ENCODE results near the gene HOXA1.

The HOXA1 gene

DNA sequence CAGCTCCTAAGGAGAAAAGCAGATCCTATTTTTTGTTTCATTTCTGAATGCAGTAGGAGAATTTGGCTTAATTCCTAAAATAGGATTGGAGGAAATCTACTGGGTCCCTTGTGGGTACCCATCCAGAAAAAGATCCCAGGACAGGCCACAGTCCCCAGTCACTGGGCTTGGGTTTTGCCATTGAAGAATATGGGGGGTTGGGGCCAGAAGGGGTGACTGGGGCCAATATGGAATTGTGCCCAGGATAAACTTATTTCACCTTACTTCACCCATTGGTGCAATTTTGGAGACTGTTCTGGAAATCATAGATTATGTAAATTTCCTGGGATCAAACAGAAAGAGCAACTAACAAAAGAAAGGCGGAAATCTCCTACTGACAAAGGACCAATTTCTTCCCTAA is 42.7 kb upstream of the HOXA1 start:
- CTCF ChIA-PET, result interaction anchor here (1.4 kb wide), 1 partner anchor 284 kb away, joined by 3 read pairs; no protein-coding TSS in a partner anchor

DNA sequence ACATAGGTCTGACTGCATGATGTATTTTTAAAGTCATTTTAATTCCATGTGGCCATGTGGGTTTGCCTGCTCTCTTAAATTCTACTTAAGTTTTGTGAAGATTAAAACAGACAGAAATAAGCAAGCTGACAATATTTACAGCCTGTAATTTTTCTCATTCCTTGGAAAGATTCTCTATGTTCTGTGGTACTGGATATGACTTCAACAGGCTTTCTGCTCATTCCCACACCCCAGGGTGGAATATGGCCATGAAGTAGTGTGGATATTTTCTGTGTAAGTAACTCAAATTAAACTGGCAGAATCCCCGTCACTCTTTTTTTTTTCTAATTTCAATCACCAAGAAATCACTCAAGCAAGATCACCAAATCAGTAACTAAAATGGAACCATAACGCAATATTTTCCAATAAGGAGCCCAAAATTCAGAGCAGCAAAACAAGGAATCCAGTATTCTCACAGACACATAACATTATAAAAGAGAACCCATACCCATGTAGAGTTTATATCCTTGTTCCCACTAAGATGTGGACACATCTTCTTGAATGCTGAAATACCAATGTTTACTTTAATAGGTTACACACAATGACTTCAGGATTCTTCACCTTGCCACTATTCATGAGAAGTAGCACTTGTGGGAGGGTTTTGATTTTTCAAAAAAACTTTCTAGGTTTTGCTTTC is 42.0 kb upstream of the HOXA1 start:
- H3K9me3 ChIP-seq (ENCODE audit: control extremely low read depth in 1 of 5, control insufficient read depth in 4 of 5, insufficient read depth in 2 of 5, low read depth in 1 of 5, low read length in 4 of 5), result no peaks in the 10 kb centered on the region
- 100% methylated on average over 1 of the region's 2 CpGs for WGBS (ENCODE audit: insufficient coverage)
- no peak for DNase-seq
- no peaks in the 10 kb centered on the region for H3K27me3 ChIP-seq (replicated peaks in 2 of 5; ENCODE audit: control insufficient read depth in 4 of 5, insufficient read depth in 5 of 5, low read length in 4 of 5)
- H3K4me1 ChIP-seq (ENCODE audit: control extremely low read depth in 1 of 4, control insufficient read depth in 4 of 4, insufficient read depth in 4 of 4, low read length in 3 of 4), result peaks cover 20 to 60% (median 48%) of the 10 kb centered on the region in 4 experiments
- H3K27ac ChIP-seq (ENCODE audit: insufficient read depth in 1 of 2, low read depth in 1 of 2, low read length in 2 of 2, poor library complexity in 1 of 2, severe bottlenecking in 2 of 2), result peak overlapping the region; percentile 17 to 48
- POLR2A ChIA-PET, result no interaction called here
- peaks cover 2 to 76% (median 53%) of the 10 kb centered on the region in 4 experiments for H3K36me3 ChIP-seq (ENCODE audit: control insufficient read depth in 4 of 4, insufficient read depth in 4 of 4, low read length in 3 of 4)
- H3K4me3 ChIP-seq (ENCODE audit: control insufficient read depth in 1 of 7, extremely low read depth in 1 of 7, insufficient read depth in 4 of 7, low read depth in 2 of 7, low read length in 6 of 7), result no peak overlapping the region
- CTCF ChIA-PET, result interaction anchor here (1.4 kb wide), 1 partner anchor 283 kb away, joined by 3 read pairs; no protein-coding TSS in a partner anchor

More for the DNA sequence above, 42.7 kb upstream of the HOXA1 start:
- H3K27me3 ChIP-seq (replicated peaks in 2 of 5; ENCODE audit: control insufficient read depth in 4 of 5, insufficient read depth in 5 of 5, low read length in 4 of 5), result no peaks in the 10 kb centered on the region
- H3K9me3 ChIP-seq (ENCODE audit: control extremely low read depth in 1 of 5, control insufficient read depth in 4 of 5, insufficient read depth in 2 of 5, low read depth in 1 of 5, low read length in 4 of 5), result no peaks in the 10 kb centered on the region
- no peak overlapping the region for H3K27ac ChIP-seq (ENCODE audit: insufficient read depth in 1 of 2, low read depth in 1 of 2, low read length in 2 of 2, poor library complexity in 1 of 2, severe bottlenecking in 2 of 2)
- no CpG with 5 or more reads among the region's 1 CpG for whole genome bisulfite sequencing (ENCODE audit: insufficient coverage)
- no peak for DNase-seq
- peaks cover 2 to 76% (median 55%) of the 10 kb centered on the region in 4 experiments for H3K36me3 ChIP-seq (ENCODE audit: control insufficient read depth in 4 of 4, insufficient read depth in 4 of 4, low read length in 3 of 4)
- no peak overlapping the region for H3K4me3 ChIP-seq (ENCODE audit: control insufficient read depth in 1 of 7, extremely low read depth in 1 of 7, insufficient read depth in 4 of 7, low read depth in 2 of 7, low read length in 6 of 7)
- H3K4me1 ChIP-seq (ENCODE audit: control extremely low read depth in 1 of 4, control insufficient read depth in 4 of 4, insufficient read depth in 4 of 4, low read length in 3 of 4), result peaks cover 20 to 58% (median 50%) of the 10 kb centered on the region in 4 experiments
- POLR2A ChIA-PET, result no interaction called here

DNA sequence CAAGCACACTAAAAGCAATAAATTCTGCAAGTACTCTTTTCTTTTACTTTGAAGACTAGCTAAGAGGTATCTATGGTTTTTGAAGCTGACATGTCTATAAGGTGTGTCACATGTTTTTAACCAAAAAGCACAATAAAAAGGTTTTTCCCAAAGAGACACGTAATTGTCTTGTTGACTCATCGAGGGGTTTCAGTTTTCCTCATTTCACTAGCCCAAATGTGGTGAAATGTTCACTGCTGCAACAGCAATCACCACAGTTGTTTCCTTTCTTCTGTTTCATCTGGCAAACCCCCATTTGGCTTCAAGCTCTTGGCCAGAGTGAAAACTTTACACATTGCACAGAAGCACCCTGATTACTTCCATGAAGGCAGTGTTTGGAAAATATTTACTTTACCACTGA is 38.6 kb upstream of the HOXA1 start:
- peaks cover 2 to 65% (median 35%) of the 10 kb centered on the region in 4 experiments for H3K36me3 ChIP-seq (ENCODE audit: control insufficient read depth in 4 of 4, insufficient read depth in 4 of 4, low read length in 3 of 4)
- WGBS (ENCODE audit: insufficient coverage), result 8% methylated on average over 2 of the region's 2 CpGs
- peaks cover 23 to 70% (median 47%) of the 10 kb centered on the region in 4 experiments for H3K4me1 ChIP-seq (ENCODE audit: control extremely low read depth in 1 of 4, control insufficient read depth in 4 of 4, insufficient read depth in 4 of 4, low read length in 3 of 4)
- peak overlapping the region in 1 of 7 experiments; percentile 33 for H3K4me3 ChIP-seq (ENCODE audit: control insufficient read depth in 1 of 7, extremely low read depth in 1 of 7, insufficient read depth in 4 of 7, low read depth in 2 of 7, low read length in 6 of 7)
- H3K9me3 ChIP-seq (ENCODE audit: control extremely low read depth in 1 of 5, control insufficient read depth in 4 of 5, insufficient read depth in 2 of 5, low read depth in 1 of 5, low read length in 4 of 5), result no peaks in the 10 kb centered on the region
- H3K27me3 ChIP-seq (replicated peaks in 2 of 5; ENCODE audit: control insufficient read depth in 4 of 5, insufficient read depth in 5 of 5, low read length in 4 of 5), result no peaks in the 10 kb centered on the region
- peak overlapping the region in 1 of 2 experiments; percentile 44 for H3K27ac ChIP-seq (ENCODE audit: insufficient read depth in 1 of 2, low read depth in 1 of 2, low read length in 2 of 2, poor library complexity in 1 of 2, severe bottlenecking in 2 of 2)
- ChIA-PET POLR2A (interaction anchor here (0.6 to 1.2 kb wide), 3 partner anchors 9 to 25 kb away, joined by 3 to 4 read pairs (median 3); no protein-coding TSS in a partner anchor), CTCF (interaction anchor here (0.6 to 1.9 kb wide), 4 partner anchors 14 to 251 kb away, joined by 3 to 7 read pairs (median 4); no protein-coding TSS in a partner anchor)
- DNase-seq, result peak in 2 of 3 donors; percentile 77 to 82

DNA sequence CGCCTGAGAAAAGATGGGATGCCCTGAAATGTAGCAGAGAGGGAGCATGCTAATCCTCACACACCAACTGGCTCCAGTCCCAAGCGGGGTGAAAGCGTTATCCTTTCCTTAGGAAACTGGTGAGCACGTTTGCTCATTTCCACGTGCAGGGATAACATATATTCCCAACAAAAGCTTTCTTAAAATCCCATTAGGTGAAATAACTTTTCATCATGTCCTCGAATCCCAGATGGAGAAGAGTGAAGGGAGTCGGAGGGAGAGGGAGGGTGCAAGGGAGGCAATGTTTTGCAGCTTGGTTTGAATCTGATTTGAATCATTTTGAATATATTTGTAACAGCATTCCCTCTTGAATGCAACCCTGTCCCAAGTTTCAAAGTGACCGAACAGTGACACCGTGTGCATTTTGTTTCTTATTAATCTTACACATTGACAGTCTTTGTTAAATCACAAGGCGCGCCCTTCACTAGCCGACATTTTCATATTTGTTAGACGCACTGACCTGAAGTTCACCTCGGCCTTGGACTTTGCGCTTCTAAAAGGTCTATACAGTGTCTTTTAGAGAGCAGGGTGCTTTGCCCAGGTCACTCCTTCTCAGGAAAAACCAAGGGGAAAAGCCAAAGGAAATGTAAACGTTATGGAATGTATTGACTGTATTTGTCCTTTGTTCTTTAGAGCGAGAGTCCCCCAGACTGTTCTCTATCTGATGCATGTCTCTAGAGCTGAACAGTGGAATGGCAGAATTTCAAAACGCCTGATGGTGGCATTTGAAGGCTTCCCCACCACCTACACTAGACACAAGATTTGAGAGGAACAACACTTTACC is 37.8 kb upstream of the HOXA1 start:
- Histone ChIP-seq H3K27me3 (replicated peaks in 2 of 5; ENCODE audit: control insufficient read depth in 4 of 5, insufficient read depth in 5 of 5, low read length in 4 of 5) (no peaks in the 10 kb centered on the region), H3K4me3 (ENCODE audit: control insufficient read depth in 1 of 7, extremely low read depth in 1 of 7, insufficient read depth in 4 of 7, low read depth in 2 of 7, low read length in 6 of 7) (no peak overlapping the region), H3K4me1 (ENCODE audit: control extremely low read depth in 1 of 4, control insufficient read depth in 4 of 4, insufficient read depth in 4 of 4, low read length in 3 of 4) (peaks cover 23 to 67% (median 43%) of the 10 kb centered on the region in 4 experiments), H3K27ac (ENCODE audit: insufficient read depth in 1 of 2, low read depth in 1 of 2, low read length in 2 of 2, poor library complexity in 1 of 2, severe bottlenecking in 2 of 2) (peak overlapping the region in 1 of 2 experiments; percentile 44), H3K9me3 (ENCODE audit: control extremely low read depth in 1 of 5, control insufficient read depth in 4 of 5, insufficient read depth in 2 of 5, low read depth in 1 of 5, low read length in 4 of 5) (no peaks in the 10 kb centered on the region), H3K36me3 (ENCODE audit: control insufficient read depth in 4 of 4, insufficient read depth in 4 of 4, low read length in 3 of 4) (peaks cover 4 to 66% (median 37%) of the 10 kb centered on the region in 4 experiments)
- 84% methylated on average over 11 of the region's 18 CpGs for WGBS (ENCODE audit: insufficient coverage)
- ChIA-PET POLR2A (interaction anchor here (0.6 to 1.2 kb wide), 2 partner anchors 11 to 26 kb away, joined by 3 to 4 read pairs; no protein-coding TSS in a partner anchor), CTCF (interaction anchor here (0.8 to 1.9 kb wide), 4 partner anchors 15 to 267 kb away, joined by 3 to 7 read pairs (median 4); no protein-coding TSS in a partner anchor)
- DNase-seq, result no peak

DNA sequence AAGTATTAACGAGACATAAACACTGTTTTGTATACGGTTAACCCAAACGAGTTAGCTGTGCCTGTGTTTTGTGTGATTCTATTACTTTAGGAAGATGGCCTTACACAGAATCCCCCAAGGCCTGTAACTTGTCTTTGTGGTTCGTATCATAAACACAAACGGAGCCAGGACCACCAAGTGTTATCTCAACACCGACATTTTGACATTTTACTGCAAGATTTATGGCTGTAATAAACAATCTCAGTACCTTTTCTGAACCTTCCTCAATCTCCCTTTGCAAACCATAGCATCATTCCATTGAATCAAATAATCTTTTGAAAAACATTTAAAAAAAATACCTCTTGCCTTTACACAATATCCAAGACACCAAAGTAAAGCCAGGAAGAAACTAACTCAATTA is 37.2 kb upstream of the HOXA1 start:
- peaks cover 4 to 68% (median 38%) of the 10 kb centered on the region in 4 experiments for H3K36me3 ChIP-seq (ENCODE audit: control insufficient read depth in 4 of 4, insufficient read depth in 4 of 4, low read length in 3 of 4)
- no peaks in the 10 kb centered on the region for H3K27me3 ChIP-seq (replicated peaks in 2 of 5; ENCODE audit: control insufficient read depth in 4 of 5, insufficient read depth in 5 of 5, low read length in 4 of 5)
- ChIA-PET POLR2A (no interaction called here), CTCF (interaction anchor here (0.8 to 2.8 kb wide), 3 partner anchors 18 to 280 kb away, joined by 3 to 16 read pairs (median 14); no protein-coding TSS in a partner anchor)
- H3K9me3 ChIP-seq (ENCODE audit: control extremely low read depth in 1 of 5, control insufficient read depth in 4 of 5, insufficient read depth in 2 of 5, low read depth in 1 of 5, low read length in 4 of 5), result no peaks in the 10 kb centered on the region
- H3K4me3 ChIP-seq (ENCODE audit: control insufficient read depth in 1 of 7, extremely low read depth in 1 of 7, insufficient read depth in 4 of 7, low read depth in 2 of 7, low read length in 6 of 7), result no peak overlapping the region
- DNase-seq, result no peak
- 59% methylated on average over 3 of the region's 6 CpGs for WGBS (ENCODE audit: insufficient coverage)
- peaks cover 23 to 60% (median 37%) of the 10 kb centered on the region in 4 experiments for H3K4me1 ChIP-seq (ENCODE audit: control extremely low read depth in 1 of 4, control insufficient read depth in 4 of 4, insufficient read depth in 4 of 4, low read length in 3 of 4)
- H3K27ac ChIP-seq (ENCODE audit: insufficient read depth in 1 of 2, low read depth in 1 of 2, low read length in 2 of 2, poor library complexity in 1 of 2, severe bottlenecking in 2 of 2), result no peak overlapping the region

DNA sequence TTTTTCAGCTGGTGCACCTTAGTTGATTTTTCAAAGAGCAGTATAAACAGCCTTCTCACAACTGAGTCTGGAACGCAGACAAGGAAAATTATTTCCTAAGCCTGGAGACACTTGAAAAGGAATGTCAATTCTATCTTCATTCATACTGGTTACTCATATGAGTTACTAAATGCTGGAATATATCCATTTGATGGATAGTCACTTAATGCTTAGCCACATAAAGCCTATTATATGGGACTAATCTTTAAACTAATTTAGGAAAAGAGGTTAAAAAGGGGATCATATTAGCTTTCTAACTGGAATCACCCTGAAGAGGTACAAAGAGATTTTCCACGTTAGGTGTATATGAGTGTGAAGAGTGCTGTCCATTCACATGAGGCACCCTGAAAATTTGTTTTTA is 36.4 kb upstream of the HOXA1 start:
- Histone ChIP-seq H3K4me3 (ENCODE audit: control insufficient read depth in 1 of 7, extremely low read depth in 1 of 7, insufficient read depth in 4 of 7, low read depth in 2 of 7, low read length in 6 of 7) (no peak overlapping the region), H3K27me3 (replicated peaks in 2 of 5; ENCODE audit: control insufficient read depth in 4 of 5, insufficient read depth in 5 of 5, low read length in 4 of 5) (no peaks in the 10 kb centered on the region), H3K4me1 (ENCODE audit: control extremely low read depth in 1 of 4, control insufficient read depth in 4 of 4, insufficient read depth in 4 of 4, low read length in 3 of 4) (peaks cover 20 to 53% (median 29%) of the 10 kb centered on the region in 4 experiments), H3K36me3 (ENCODE audit: control insufficient read depth in 4 of 4, insufficient read depth in 4 of 4, low read length in 3 of 4) (peaks cover 3 to 67% (median 40%) of the 10 kb centered on the region in 4 experiments), H3K27ac (ENCODE audit: insufficient read depth in 1 of 2, low read depth in 1 of 2, low read length in 2 of 2, poor library complexity in 1 of 2, severe bottlenecking in 2 of 2) (no peak overlapping the region), H3K9me3 (ENCODE audit: control extremely low read depth in 1 of 5, control insufficient read depth in 4 of 5, insufficient read depth in 2 of 5, low read depth in 1 of 5, low read length in 4 of 5) (no peaks in the 10 kb centered on the region)
- DNase-seq, result no peak
- ChIA-PET POLR2A (interaction anchor here (1.1 kb wide), 1 partner anchor 16 kb away, joined by 6 read pairs; the partner anchor contains the start of gene HOXA6), CTCF (interaction anchor here (0.9 to 2.8 kb wide), 9 partner anchors 8 to 462 kb away, joined by 3 to 16 read pairs (median 3); no protein-coding TSS in a partner anchor)
- WGBS (ENCODE audit: insufficient coverage), result 89% methylated on average over 1 of the region's 2 CpGs
